Gastroesophageal sphincter (tissue), 4 donors: Measurements from ENCODE around the gene PAX7. TPM values are rescaled to one million over a fixed set of nuclear protein-coding genes. Genes with fewer than 3 reads are reported as not detected.

Experiments
- ATAC-seq: fragments of 150-250 bp; one replicate; pipeline ENCODE4 v1.9.1; 2016; ENCODE audit warnings: mild to moderate bottlenecking, moderate library complexity
- H3K27ac ChIP-seq, 4 donors: fragments of 200-600 bp; sonication (generic) in 3 of 4; 1 replicate in 3 of 4; 2 replicates in 1 of 4; pipeline ENCODE4 v1.5.1; 2016 to 2019
- H3K27me3 ChIP-seq: fragments of 200-600 bp; sonication (generic); one replicate; pipeline ENCODE4 v1.5.1; 2019
- H3K36me3 ChIP-seq, 2 donors: fragments of 200-600 bp; sonication (generic); one replicate each; pipeline ENCODE4 v1.5.1; 2019; ENCODE audit warnings: control low read depth in 1 of 2
- H3K4me1 ChIP-seq, 3 donors: fragments of 200-600 bp; sonication (generic); 1 replicate in 2 of 3; 2 replicates in 1 of 3; pipeline ENCODE4 v1.5.1; 2016 to 2019; ENCODE audit warnings: control low read depth in 2 of 3
- H3K4me3 ChIP-seq, 2 donors: fragments of 200-600 bp; sonication (generic); one replicate each; pipeline ENCODE4 v1.5.1; 2019; ENCODE audit warnings: mild to moderate bottlenecking in 1 of 2, moderate library complexity in 1 of 2
- H3K9me3 ChIP-seq, 3 donors: fragments of 200-600 bp; sonication (generic); one replicate each; pipeline ENCODE4 v1.5.1; 2017 to 2019; ENCODE audit warnings: control low read depth in 2 of 3
- CTCF ChIP-seq, 4 experiments: fragments of 200-600 bp in 2 of 4; fragments of 450-650 bp in 2 of 4; sonication (generic) in 1 of 4; IDR thresholded peaks; one replicate each; pipeline ENCODE4 v1.5.1; 2017 to 2019; ENCODE audit warnings: antibody characterized with exemption in 4 of 4, mild to moderate bottlenecking in 2 of 4, moderate library complexity in 2 of 4
- EP300 ChIP-seq: sonication (generic); formaldehyde crosslinking; IDR thresholded peaks from one replicate; pipeline ENCODE4 v1.6.1; 2017; ENCODE audit warnings: antibody characterized with exemption, mild to moderate bottlenecking
- POLR2A ChIP-seq, 2 donors: fragments of 450-650 bp; IDR thresholded peaks; one replicate each; pipeline ENCODE4 v1.6.1; 2017; ENCODE audit warnings: antibody characterized with exemption in 2 of 2, mild to moderate bottlenecking in 2 of 2, moderate library complexity in 1 of 2
- POLR2AphosphoS5 ChIP-seq: sonication (generic); formaldehyde crosslinking; IDR thresholded peaks from one replicate; pipeline ENCODE4 v1.6.1; 2017; ENCODE audit warnings: antibody characterized with exemption
- WGBS, 2 donors: methylation state at CpG; one replicate each; pipeline ENCODE4 v1.1.5; 2018; ENCODE audit warnings: low coverage in 1 of 2; 5-methylcytosine and 5-hydroxymethylcytosine counted together
- total RNA-seq, 4 donors: library from RNA; depleted of rRNA; stranded (reverse); fragments of >200 nt; gene quantifications; one replicate each; pipeline ENCODE4 v1.1.0, GENCODE V29; 2016

Gene PAX7
- total RNA-seq, 4 donors from 2014 or later: not detected

GRCh38 chr1:18602533-18603211 lies 28.0 kb upstream of the PAX7 start:
- H3K27ac ChIP-seq: no peak overlapping the region
- no peak overlapping the region for H3K4me3 ChIP-seq
- peaks cover 81% of the 10 kb centered on the region for H3K27me3 ChIP-seq
- WGBS, 2 donors: 83% methylated on average over 1 of the region's 5 CpGs; no CpG with 5 or more reads in 1 of the 2 donors
- no peaks in the 10 kb centered on the region for H3K4me1 ChIP-seq
- TF ChIP-seq EP300 (no peak), POLR2A (IDR thresholded peaks at IDR 0.05) (no peak), POLR2AphosphoS5 (no peak), CTCF (IDR thresholded peaks at IDR 0.05) (no peak)
- no peaks in the 10 kb centered on the region for H3K36me3 ChIP-seq
- H3K9me3 ChIP-seq: no peaks in the 10 kb centered on the region
- ATAC-seq: no peak

- Histone ChIP-seq H3K36me3 (no peaks in the 10 kb centered on the region), H3K9me3 (no peaks in the 10 kb centered on the region), H3K4me1 (no peaks in the 10 kb centered on the region), H3K27me3 (peaks cover 81% of the 10 kb centered on the region), H3K27ac (no peak overlapping the region), H3K4me3 (no peak overlapping the region)
- TF ChIP-seq EP300 (no peak), CTCF (IDR thresholded peaks at IDR 0.05) (no peak)
- 58 to 67% methylated on average over 4 to 10 of the region's 13 CpGs for WGBS, 2 donors
- ATAC-seq: no peak
These were observed 27.3 kb upstream of the PAX7 start for GRCh38 chr1:18603212-18603852.

- TF ChIP-seq POLR2AphosphoS5: no peak
- no peak for TF ChIP-seq CTCF (IDR thresholded peaks at IDR 0.05)
- no peak for TF ChIP-seq POLR2A (IDR thresholded peaks at IDR 0.05)
- no peak for TF ChIP-seq EP300
- H3K9me3 ChIP-seq: peaks cover 0 to 4% (median 0%) of the 10 kb centered on the region in 3 donors
- H3K36me3 ChIP-seq: no peaks in the 10 kb centered on the region
- peaks cover 78% of the 10 kb centered on the region for H3K27me3 ChIP-seq
- H3K4me3 ChIP-seq: no peak overlapping the region
- WGBS, 2 donors: 69 to 78% methylated on average over 5 to 7 of the region's 19 CpGs
- H3K27ac ChIP-seq: no peak overlapping the region
- H3K4me1 ChIP-seq: no peaks in the 10 kb centered on the region
- ATAC-seq: no peak
These were observed 24.0 kb upstream of the PAX7 start for GRCh38 chr1:18606443-18607288.

GRCh38 chr1:18607289-18607760 lies 23.3 kb upstream of the PAX7 start:
- TF ChIP-seq POLR2A (IDR thresholded peaks at IDR 0.05) (no peak), POLR2AphosphoS5 (no peak), EP300 (no peak), CTCF (IDR thresholded peaks at IDR 0.05) (no peak)
- WGBS, 2 donors: 70 to 85% methylated on average over 2 to 3 of the region's 7 CpGs
- H3K27ac ChIP-seq: no peak overlapping the region
- H3K9me3 ChIP-seq: peaks cover 0 to 4% (median 0%) of the 10 kb centered on the region in 3 donors
- H3K27me3 ChIP-seq: peaks cover 78% of the 10 kb centered on the region
- no peak overlapping the region for H3K4me3 ChIP-seq
- no peak for ATAC-seq
- no peaks in the 10 kb centered on the region for H3K36me3 ChIP-seq
- no peaks in the 10 kb centered on the region for H3K4me1 ChIP-seq
